Keratinocyte (primary cell): ENCODE results near the gene ZNF521. TPM values are rescaled to one million over a fixed set of nuclear protein-coding genes. Genes with fewer than 3 reads are reported as not detected.

Experiments used
- DNase-seq: peaks from one replicate; pipeline ENCODE4 v3.0.0-alpha.2; 2011; ENCODE audit warnings: low read depth, missing footprints, low spot score
- FAIRE-seq: peaks from 2 replicates; lab custom pipeline; 2011; peaks lifted over from hg19 to GRCh38; lab: Jason Lieb, UNC
- H2AFZ ChIP-seq: 2 replicates; pipeline ENCODE4 v1.6.0; 2012; ENCODE audit warnings: low read length, control low read depth, inconsistent platforms; ENCODE audit not compliant: control insufficient read depth
- H3K27ac ChIP-seq: 2 replicates; pipeline ENCODE4 v1.5.1; 2011; ENCODE audit warnings: low read length; ENCODE audit not compliant: control insufficient read depth, insufficient read depth
- H3K27me3 ChIP-seq: 3 replicates; pipeline ENCODE4 v1.6.0; 2011; ENCODE audit warnings: low read length; ENCODE audit not compliant: control insufficient read depth, insufficient read depth; ENCODE audit errors: extremely low read depth
- H3K36me3 ChIP-seq, 2 experiments: 2 replicates in 1 of 2; 3 replicates in 1 of 2; pipeline ENCODE4 v1.5.1; 2011; ENCODE audit warnings: low read length in 2 of 2, mild to moderate bottlenecking in 1 of 2; ENCODE audit not compliant: control insufficient read depth in 2 of 2, insufficient read depth in 2 of 2; ENCODE audit errors: extremely low read depth in 1 of 2
- H3K4me1 ChIP-seq: 3 replicates; pipeline ENCODE4 v1.5.1; 2011; ENCODE audit warnings: low read length; ENCODE audit not compliant: control insufficient read depth, insufficient read depth; ENCODE audit errors: extremely low read depth
- H3K4me2 ChIP-seq: 3 replicates; pipeline ENCODE4 v1.6.0; 2011; ENCODE audit warnings: low read depth, low read length; ENCODE audit not compliant: control insufficient read depth, insufficient read depth; ENCODE audit errors: extremely low read depth
- H3K4me3 ChIP-seq, 3 experiments: fragments of 200-600 bp in 1 of 3; sonication (generic) in 1 of 3; 2 replicates in 2 of 3; 3 replicates in 1 of 3; pipeline ENCODE4 v1.5.1; 2011 to 2016; ENCODE audit warnings: low read length in 3 of 3, mild to moderate bottlenecking in 3 of 3, control low read depth in 2 of 3, inconsistent platforms in 1 of 3, low read depth in 1 of 3, mixed read lengths in 1 of 3, mixed run types in 1 of 3, moderate library complexity in 1 of 3; ENCODE audit not compliant: control insufficient read depth in 2 of 3, insufficient read depth in 2 of 3; ENCODE audit errors: extremely low read depth in 1 of 3
- H3K79me2 ChIP-seq: 2 replicates; pipeline ENCODE4 v1.6.0; 2012; ENCODE audit warnings: low read length; ENCODE audit not compliant: control insufficient read depth, insufficient read depth
- H3K9ac ChIP-seq: 3 replicates; pipeline ENCODE4 v1.6.0; 2011; ENCODE audit warnings: low read length; ENCODE audit not compliant: control insufficient read depth, insufficient read depth; ENCODE audit errors: extremely low read depth
- H3K9me1 ChIP-seq: 3 replicates; pipeline ENCODE4 v1.6.0; 2011; ENCODE audit warnings: low read length; ENCODE audit not compliant: control insufficient read depth, insufficient read depth; ENCODE audit errors: extremely low read depth
- H3K9me3 ChIP-seq: 2 replicates; pipeline ENCODE4 v1.5.1; 2012; ENCODE audit warnings: low read depth, low read length; ENCODE audit not compliant: control insufficient read depth
- H4K20me1 ChIP-seq: 3 replicates; pipeline ENCODE4 v1.6.0; 2011; ENCODE audit warnings: low read length; ENCODE audit not compliant: control insufficient read depth, insufficient read depth; ENCODE audit errors: extremely low read depth
- EZH2 ChIP-seq: IDR thresholded peaks from one replicate; pipeline ENCODE4 v1.6.1; 2012; ENCODE audit warnings: inconsistent platforms, mild to moderate bottlenecking, low read length, moderate library complexity
- dilution Hi-C: fragments of 300-500 bp; cut with MboI; formaldehyde crosslinking; loops from one replicate; pipeline ENCODE4 v1.7.0; 2020; ENCODE audit warnings: low sequenced_read_pairs; ENCODE audit not compliant: extremely low pct_ligation_motif_present
- polyA plus RNA-seq, 5 experiments: library from polyadenylated mRNA; depleted of rRNA in 3 of 5; stranded (reverse) in 3 of 5; stranded (forward) in 1 of 5; unstranded in 1 of 5; fragments of >200 nt; gene quantifications; 1 replicate in 1 of 5; 2 replicates in 3 of 5; 3 replicates in 1 of 5; pipeline versions ENCODE4 v1.2.1 to v1.2.3, GENCODE V29; 2011 to 2012; ENCODE audit warnings: missing spikeins in 2 of 5, low read depth in 1 of 5, low replicate concordance in 1 of 5
- TF ChIP-seq, protein P1 (sequence below), 3 experiments: IDR thresholded peaks in 1 of 3; conservative IDR thresholded peaks in 1 of 3; optimal IDR thresholded peaks in 1 of 3; 2 replicates in 2 of 3; 3 replicates in 1 of 3; pipeline versions ENCODE3 to v1.5.1; 2011; ENCODE audit warnings: low read length in 3 of 3, mild to moderate bottlenecking in 3 of 3, moderate library complexity in 2 of 3, control low read depth in 1 of 3, inconsistent platforms in 1 of 3; ENCODE audit not compliant: insufficient read depth in 2 of 3; ENCODE audit errors: extremely low read depth in 1 of 3

Gene ZNF521
- polyA plus RNA-seq, 1 donor (not counting 4 experiments of a cell fraction or from before 2014, with no cell fraction given), result 0.07 TPM

DNA sequence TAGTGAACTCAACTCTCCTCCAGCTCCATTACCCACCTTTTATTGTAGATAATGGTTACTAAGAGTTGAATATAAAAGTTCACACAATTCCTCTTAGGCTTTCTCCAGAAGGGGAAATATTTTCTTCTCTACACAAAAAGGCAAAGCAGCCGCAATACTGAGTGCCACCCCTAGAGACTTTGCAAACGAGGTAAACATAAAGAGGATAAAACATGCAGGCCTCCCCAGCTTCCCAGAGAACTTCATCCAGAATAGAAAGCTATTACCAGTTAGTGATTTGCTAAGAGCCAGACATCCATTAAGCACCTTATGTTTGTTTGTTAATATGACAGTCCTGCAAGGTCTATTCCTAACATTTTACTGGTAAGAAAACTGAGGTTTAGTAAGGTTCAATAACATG, 17.4 kb downstream of the ZNF521 start:
- TF ChIP-seq, protein P1, sequence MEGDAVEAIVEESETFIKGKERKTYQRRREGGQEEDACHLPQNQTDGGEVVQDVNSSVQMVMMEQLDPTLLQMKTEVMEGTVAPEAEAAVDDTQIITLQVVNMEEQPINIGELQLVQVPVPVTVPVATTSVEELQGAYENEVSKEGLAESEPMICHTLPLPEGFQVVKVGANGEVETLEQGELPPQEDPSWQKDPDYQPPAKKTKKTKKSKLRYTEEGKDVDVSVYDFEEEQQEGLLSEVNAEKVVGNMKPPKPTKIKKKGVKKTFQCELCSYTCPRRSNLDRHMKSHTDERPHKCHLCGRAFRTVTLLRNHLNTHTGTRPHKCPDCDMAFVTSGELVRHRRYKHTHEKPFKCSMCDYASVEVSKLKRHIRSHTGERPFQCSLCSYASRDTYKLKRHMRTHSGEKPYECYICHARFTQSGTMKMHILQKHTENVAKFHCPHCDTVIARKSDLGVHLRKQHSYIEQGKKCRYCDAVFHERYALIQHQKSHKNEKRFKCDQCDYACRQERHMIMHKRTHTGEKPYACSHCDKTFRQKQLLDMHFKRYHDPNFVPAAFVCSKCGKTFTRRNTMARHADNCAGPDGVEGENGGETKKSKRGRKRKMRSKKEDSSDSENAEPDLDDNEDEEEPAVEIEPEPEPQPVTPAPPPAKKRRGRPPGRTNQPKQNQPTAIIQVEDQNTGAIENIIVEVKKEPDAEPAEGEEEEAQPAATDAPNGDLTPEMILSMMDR (optimal IDR thresholded peaks at IDR 0.05 in 1 of 3, IDR thresholded peaks at IDR 0.05 in 1 of 3, conservative IDR thresholded peaks at IDR 0.05 in 1 of 3; ENCODE audit: extremely low read depth in 1 of 3, insufficient read depth in 2 of 3, low read length in 3 of 3), result no peak
- no peak for TF ChIP-seq EZH2
- Histone ChIP-seq H4K20me1 (no peaks in the 10 kb centered on the region), H3K4me1 (no peaks in the 10 kb centered on the region), H3K9me1 (no peaks in the 10 kb centered on the region), H3K4me3 (no peak overlapping the region), H3K27ac (no peak overlapping the region), H3K4me2 (no peak overlapping the region), H3K9me3 (no peaks in the 10 kb centered on the region), H3K9ac (no peak overlapping the region), H3K79me2 (no peaks in the 10 kb centered on the region), H3K27me3 (no peaks in the 10 kb centered on the region), H3K36me3 (no peaks in the 10 kb centered on the region), H2AFZ (no peak overlapping the region)
- dilution Hi-C loops, result no loop called here
- no peak for DNase-seq
- FAIRE-seq, result no peak

DNA sequence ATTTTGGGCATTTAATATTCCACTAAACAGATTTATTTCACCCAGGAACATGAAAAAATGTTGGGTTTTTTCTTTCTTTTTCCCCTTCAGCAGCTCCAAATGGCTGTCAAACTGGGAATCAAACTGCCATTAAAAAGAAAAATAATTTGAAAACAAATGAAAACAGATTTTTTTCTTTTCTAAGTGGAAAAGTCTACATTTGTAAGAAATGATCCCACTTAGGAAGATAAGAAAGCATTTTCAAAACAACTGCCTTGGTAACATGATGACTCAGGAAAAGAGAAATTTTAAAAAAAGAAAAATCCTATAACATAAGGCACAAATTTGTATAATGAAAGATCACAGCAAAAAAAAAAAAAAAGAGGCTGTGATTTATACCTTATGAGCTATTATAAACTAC, 20.0 kb downstream of the ZNF521 start:
- TF ChIP-seq, protein P1 (optimal IDR thresholded peaks at IDR 0.05 in 1 of 3, IDR thresholded peaks at IDR 0.05 in 1 of 3, conservative IDR thresholded peaks at IDR 0.05 in 1 of 3; ENCODE audit: extremely low read depth in 1 of 3, insufficient read depth in 2 of 3, low read length in 3 of 3), result no peak
- no peak for TF ChIP-seq EZH2
- FAIRE-seq (no peak), DNase-seq (no peak)
- Histone ChIP-seq H3K4me3 (no peak overlapping the region), H3K9me3 (no peaks in the 10 kb centered on the region), H3K79me2 (no peaks in the 10 kb centered on the region), H3K4me1 (no peaks in the 10 kb centered on the region), H3K27ac (no peak overlapping the region), H3K36me3 (no peaks in the 10 kb centered on the region), H3K9ac (no peak overlapping the region), H3K9me1 (no peaks in the 10 kb centered on the region), H2AFZ (no peak overlapping the region), H3K27me3 (no peaks in the 10 kb centered on the region), H4K20me1 (no peaks in the 10 kb centered on the region), H3K4me2 (no peak overlapping the region)
- dilution Hi-C loops, result no loop called here
